Fibroblast of lung (primary cell): ENCODE results near the gene CD300H. TPM values are rescaled to one million over a fixed set of nuclear protein-coding genes. Genes with fewer than 3 reads are reported as not detected.

Experiments
- DNase-seq, 2 donors: peaks; one replicate each; pipeline versions ENCODE4 v3.0.0 to v3.0.0-alpha.2; 2010; ENCODE audit warnings: low read depth in 2 of 2
- H2AFZ ChIP-seq: 2 replicates; pipeline ENCODE4 v1.5.1; 2012; ENCODE audit warnings: low read length, control low read depth, inconsistent platforms
- H3K27ac ChIP-seq: 2 replicates; pipeline ENCODE4 v1.5.1; 2011; ENCODE audit warnings: low read length, control low read depth; ENCODE audit not compliant: insufficient read depth
- H3K27me3 ChIP-seq: 2 replicates; pipeline ENCODE4 v1.5.1; 2011; ENCODE audit warnings: mild to moderate bottlenecking, low read length; ENCODE audit not compliant: control insufficient read depth, insufficient read depth
- H3K36me3 ChIP-seq: 2 replicates; pipeline ENCODE4 v1.5.1; 2011; ENCODE audit warnings: low read length; ENCODE audit not compliant: control insufficient read depth, insufficient read depth
- H3K4me1 ChIP-seq: 2 replicates; pipeline ENCODE4 v1.5.1; 2011; ENCODE audit warnings: low read length; ENCODE audit not compliant: control insufficient read depth, insufficient read depth; ENCODE audit errors: extremely low read depth
- H3K4me2 ChIP-seq: 2 replicates; pipeline ENCODE4 v1.5.1; 2011; ENCODE audit warnings: low read length, control low read depth; ENCODE audit not compliant: insufficient read depth; ENCODE audit errors: extremely low read depth
- H3K4me3 ChIP-seq, 4 experiments: fragments of 200-600 bp in 1 of 4; sonication (generic) in 1 of 4; replicated peaks in 1 of 4; 2 replicates each; pipeline ENCODE4 v1.5.1; 2011 to 2016; ENCODE audit warnings: low read length in 4 of 4, low read depth in 3 of 4, mild to moderate bottlenecking in 3 of 4, control low read depth in 2 of 4, inconsistent platforms in 1 of 4, mixed read lengths in 1 of 4; ENCODE audit not compliant: insufficient read depth in 1 of 4; ENCODE audit errors: control extremely low read depth in 1 of 4
- H3K79me2 ChIP-seq: 2 replicates; pipeline ENCODE4 v1.5.1; 2012; ENCODE audit warnings: mild to moderate bottlenecking, low read length, inconsistent platforms; ENCODE audit not compliant: control insufficient read depth, insufficient read depth
- H3K9ac ChIP-seq: 2 replicates; pipeline ENCODE4 v1.5.1; 2011; ENCODE audit warnings: mild to moderate bottlenecking, low read length, control low read depth; ENCODE audit not compliant: insufficient read depth
- H3K9me3 ChIP-seq: 2 replicates; pipeline ENCODE4 v1.5.1; 2012; ENCODE audit warnings: low read depth, low read length; ENCODE audit not compliant: control insufficient read depth, insufficient read depth
- H4K20me1 ChIP-seq: 2 replicates; pipeline ENCODE4 v1.5.1; 2011; ENCODE audit warnings: low read length; ENCODE audit not compliant: control insufficient read depth, insufficient read depth; ENCODE audit errors: extremely low read depth
- CTCF ChIP-seq, 2 donors: IDR thresholded peaks in 1 of 2; conservative IDR thresholded peaks in 1 of 2; 1 replicate in 1 of 2; 2 replicates in 1 of 2; pipeline ENCODE4 v1.5.1; 2011 to 2012; ENCODE audit warnings: low read length in 2 of 2, control low read depth in 1 of 2, inconsistent platforms in 1 of 2, low read depth in 1 of 2, mild to moderate bottlenecking in 1 of 2
- EZH2 ChIP-seq: IDR thresholded peaks from 2 replicates; pipeline ENCODE4 v1.5.1; 2012; ENCODE audit warnings: low read length, control low read depth, mild to moderate bottlenecking; ENCODE audit errors: missing control alignments
- polyA plus RNA-seq, 2 donors: library from polyadenylated mRNA; depleted of rRNA in 1 of 2; stranded (reverse) in 1 of 2; unstranded in 1 of 2; fragments of >200 nt; gene quantifications; 2 replicates each; pipeline ENCODE4 v1.2.1, GENCODE V29; 2011 to 2012; ENCODE audit warnings: missing spikeins in 1 of 2
- total RNA-seq: library from RNA; depleted of rRNA; stranded (reverse); fragments of >200 nt; gene quantifications from 2 replicates; pipeline ENCODE4 v1.2.1, GENCODE V29; 2014

Gene CD300H
- total and polyA plus RNA-seq, 2 donors (not counting 1 experiment from before 2014, with no cell fraction given): not detected

- no peaks in the 10 kb centered on the region for H3K27me3 ChIP-seq
- H3K36me3 ChIP-seq: no peaks in the 10 kb centered on the region
- H3K4me3 ChIP-seq: no peak within 1 kb of the TSS
- H3K9me3 ChIP-seq: no peaks in the 10 kb centered on the region
- no peak within 1 kb of the TSS for H3K4me2 ChIP-seq
- no peaks in the 10 kb centered on the region for H4K20me1 ChIP-seq
- no peaks in the 10 kb centered on the region for H3K79me2 ChIP-seq
- H3K27ac ChIP-seq: no peak within 1 kb of the TSS
- DNase-seq: no peak
- no peak within 1 kb of the TSS for H3K9ac ChIP-seq
- TF ChIP-seq CTCF (conservative IDR thresholded peaks at IDR 0.05 in 1 of 2, IDR thresholded peaks at IDR 0.05 in 1 of 2; ENCODE audit: low read depth in 1 of 2, low read length in 2 of 2): no peak
- TF ChIP-seq EZH2: no peak
- no peaks in the 10 kb centered on the region for H3K4me1 ChIP-seq
- no peak within 1 kb of the TSS for H2AFZ ChIP-seq
Observed at GRCh38 chr17:74592087-74592990, 25.0 kb upstream of the CD300H start, which contains the start of gene CD300LD. CD300LD (minus strand) TSS chr17:74592283; CDS start chr17:74592202, 81 bp downstream.

- H3K4me1 ChIP-seq: no peaks in the 10 kb centered on the region
- H3K4me2 ChIP-seq: no peak overlapping the region
- H3K27me3 ChIP-seq: no peaks in the 10 kb centered on the region
- H3K9ac ChIP-seq: no peak overlapping the region
- no peaks in the 10 kb centered on the region for H4K20me1 ChIP-seq
- H3K4me3 ChIP-seq: no peak overlapping the region
- no peak for DNase-seq
- H3K9me3 ChIP-seq: no peaks in the 10 kb centered on the region
- TF ChIP-seq EZH2 (no peak), CTCF (conservative IDR thresholded peaks at IDR 0.05 in 1 of 2, IDR thresholded peaks at IDR 0.05 in 1 of 2; ENCODE audit: low read depth in 1 of 2, low read length in 2 of 2) (no peak)
- H3K79me2 ChIP-seq: no peaks in the 10 kb centered on the region
- H3K27ac ChIP-seq: no peak overlapping the region
- H3K36me3 ChIP-seq: no peaks in the 10 kb centered on the region
- no peak overlapping the region for H2AFZ ChIP-seq
Observed at GRCh38 chr17:74591503-74591902, 24.2 kb upstream of the CD300H start.

- Histone ChIP-seq H4K20me1 (no peaks in the 10 kb centered on the region), H3K4me1 (no peaks in the 10 kb centered on the region), H3K9me3 (no peaks in the 10 kb centered on the region), H3K79me2 (no peaks in the 10 kb centered on the region), H3K9ac (no peak overlapping the region), H3K4me3 (no peak overlapping the region), H3K4me2 (no peak overlapping the region), H3K27me3 (no peaks in the 10 kb centered on the region), H3K36me3 (no peaks in the 10 kb centered on the region), H2AFZ (no peak overlapping the region), H3K27ac (no peak overlapping the region)
- TF ChIP-seq CTCF (conservative IDR thresholded peaks at IDR 0.05 in 1 of 2, IDR thresholded peaks at IDR 0.05 in 1 of 2; ENCODE audit: low read depth in 1 of 2, low read length in 2 of 2) (no peak), EZH2 (no peak)
- DNase-seq: no peak
Observed at GRCh38 chr17:74585711-74586110, 18.4 kb upstream of the CD300H start.
